ENCODE data around the gene IGF2BP2. TPM values are rescaled to one million over a fixed set of nuclear protein-coding genes. Genes with fewer than 3 reads are reported as not detected.

The IGF2BP2 gene
- total and polyA plus RNA-seq, 2 of the 13 experiments (the other 11 are each of a cell fraction or from before 2014, with no cell fraction given), result 6.5 to 46.0 TPM

DNA sequence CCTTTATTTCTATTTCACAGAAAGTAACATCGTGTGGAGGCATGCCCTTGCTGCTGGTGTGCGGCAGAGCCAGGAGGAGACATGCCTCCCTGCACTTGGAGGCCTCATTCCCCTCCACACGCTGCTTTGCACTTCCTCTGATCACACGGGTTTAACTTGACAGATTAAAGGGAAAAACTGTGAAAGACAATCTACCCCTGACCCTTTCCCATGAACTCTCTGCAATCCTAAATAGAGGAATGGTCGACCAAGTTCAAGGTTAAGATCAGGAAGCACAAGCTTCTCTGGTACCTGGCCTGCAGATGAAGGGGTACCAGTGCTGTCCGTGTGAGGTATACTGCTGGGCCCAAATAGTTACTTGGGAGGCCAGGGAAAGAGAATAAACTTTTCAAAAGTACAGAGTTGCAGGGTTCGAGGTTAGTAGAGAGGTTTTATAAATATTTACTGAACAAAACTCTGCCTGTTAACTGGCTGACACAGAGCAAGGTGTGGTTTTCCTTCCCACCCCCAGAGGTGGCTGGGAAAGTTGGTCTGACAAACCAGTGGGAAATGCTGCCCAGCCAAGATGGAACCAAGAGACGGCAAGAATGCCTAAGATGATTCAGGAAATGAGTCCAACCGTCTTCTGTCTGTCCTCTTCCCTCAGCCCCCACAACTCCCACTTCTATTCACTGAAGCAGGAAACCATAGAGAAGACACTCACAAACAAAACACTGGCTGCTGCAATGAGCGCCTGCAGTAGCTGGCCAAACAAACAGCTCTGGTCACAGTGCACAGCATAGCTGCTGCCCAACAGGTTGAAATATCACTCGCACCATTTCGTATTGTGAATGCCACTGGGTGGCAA is 79.6 kb downstream of the IGF2BP2 start (continued):
- TF ChIP-seq ZGPAT (CRISPR knock-in tag; IDR thresholded peaks at IDR 0.05), result peak; percentile 51; the same call in 1 of the 2 replicates
- TF ChIP-seq HES4 (CRISPR knock-in tag; IDR thresholded peaks at IDR 0.05; ENCODE audit: borderline replicate concordance), result no peak
- TF ChIP-seq ZKSCAN5 (CRISPR knock-in tag; IDR thresholded peaks at IDR 0.05), result no peak
- no peak for TF ChIP-seq AGO2 (optimal IDR thresholded peaks at IDR 0.05; ENCODE audit: low read depth, low read length)
- no peak for TF ChIP-seq STAG1 (CRISPR knock-in tag; IDR thresholded peaks at IDR 0.05)
- no peak for TF ChIP-seq POLR2AphosphoS2 (IDR thresholded peaks at IDR 0.05; ENCODE audit: low read depth, low read length)
- TF ChIP-seq, protein P1, sequence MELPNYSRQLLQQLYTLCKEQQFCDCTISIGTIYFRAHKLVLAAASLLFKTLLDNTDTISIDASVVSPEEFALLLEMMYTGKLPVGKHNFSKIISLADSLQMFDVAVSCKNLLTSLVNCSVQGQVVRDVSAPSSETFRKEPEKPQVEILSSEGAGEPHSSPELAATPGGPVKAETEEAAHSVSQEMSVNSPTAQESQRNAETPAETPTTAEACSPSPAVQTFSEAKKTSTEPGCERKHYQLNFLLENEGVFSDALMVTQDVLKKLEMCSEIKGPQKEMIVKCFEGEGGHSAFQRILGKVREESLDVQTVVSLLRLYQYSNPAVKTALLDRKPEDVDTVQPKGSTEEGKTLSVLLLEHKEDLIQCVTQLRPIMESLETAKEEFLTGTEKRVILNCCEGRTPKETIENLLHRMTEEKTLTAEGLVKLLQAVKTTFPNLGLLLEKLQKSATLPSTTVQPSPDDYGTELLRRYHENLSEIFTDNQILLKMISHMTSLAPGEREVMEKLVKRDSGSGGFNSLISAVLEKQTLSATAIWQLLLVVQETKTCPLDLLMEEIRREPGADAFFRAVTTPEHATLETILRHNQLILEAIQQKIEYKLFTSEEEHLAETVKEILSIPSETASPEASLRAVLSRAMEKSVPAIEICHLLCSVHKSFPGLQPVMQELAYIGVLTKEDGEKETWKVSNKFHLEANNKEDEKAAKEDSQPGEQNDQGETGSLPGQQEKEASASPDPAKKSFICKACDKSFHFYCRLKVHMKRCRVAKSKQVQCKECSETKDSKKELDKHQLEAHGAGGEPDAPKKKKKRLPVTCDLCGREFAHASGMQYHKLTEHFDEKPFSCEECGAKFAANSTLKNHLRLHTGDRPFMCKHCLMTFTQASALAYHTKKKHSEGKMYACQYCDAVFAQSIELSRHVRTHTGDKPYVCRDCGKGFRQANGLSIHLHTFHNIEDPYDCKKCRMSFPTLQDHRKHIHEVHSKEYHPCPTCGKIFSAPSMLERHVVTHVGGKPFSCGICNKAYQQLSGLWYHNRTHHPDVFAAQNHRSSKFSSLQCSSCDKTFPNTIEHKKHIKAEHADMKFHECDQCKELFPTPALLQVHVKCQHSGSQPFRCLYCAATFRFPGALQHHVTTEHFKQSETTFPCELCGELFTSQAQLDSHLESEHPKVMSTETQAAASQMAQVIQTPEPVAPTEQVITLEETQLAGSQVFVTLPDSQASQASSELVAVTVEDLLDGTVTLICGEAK (IDR thresholded peaks at IDR 0.05), result no peak
- TF ChIP-seq, protein P1 (CRISPR knock-in tag; IDR thresholded peaks at IDR 0.05), result no peak
- TF ChIP-seq GPBP1L1 (CRISPR knock-in tag; IDR thresholded peaks at IDR 0.05), result no peak
- TF ChIP-seq, protein P2, sequence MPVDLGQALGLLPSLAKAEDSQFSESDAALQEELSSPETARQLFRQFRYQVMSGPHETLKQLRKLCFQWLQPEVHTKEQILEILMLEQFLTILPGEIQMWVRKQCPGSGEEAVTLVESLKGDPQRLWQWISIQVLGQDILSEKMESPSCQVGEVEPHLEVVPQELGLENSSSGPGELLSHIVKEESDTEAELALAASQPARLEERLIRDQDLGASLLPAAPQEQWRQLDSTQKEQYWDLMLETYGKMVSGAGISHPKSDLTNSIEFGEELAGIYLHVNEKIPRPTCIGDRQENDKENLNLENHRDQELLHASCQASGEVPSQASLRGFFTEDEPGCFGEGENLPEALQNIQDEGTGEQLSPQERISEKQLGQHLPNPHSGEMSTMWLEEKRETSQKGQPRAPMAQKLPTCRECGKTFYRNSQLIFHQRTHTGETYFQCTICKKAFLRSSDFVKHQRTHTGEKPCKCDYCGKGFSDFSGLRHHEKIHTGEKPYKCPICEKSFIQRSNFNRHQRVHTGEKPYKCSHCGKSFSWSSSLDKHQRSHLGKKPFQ (CRISPR knock-in tag; IDR thresholded peaks at IDR 0.05; ENCODE audit: insufficient replicate concordance), result peak; percentile 45
- TF ChIP-seq ASH2L (IDR thresholded peaks at IDR 0.05; ENCODE audit: insufficient read length, low read depth, low read length), result peak; percentile 14
- peak; percentile 23; the same call in 1 of the 2 replicates for TF ChIP-seq TARDBP (CRISPR knock-in tag; IDR thresholded peaks at IDR 0.05)
